HepG2 (cell line): ENCODE data around the gene WFDC5. TPM values are rescaled to one million over a fixed set of nuclear protein-coding genes. Genes with fewer than 3 reads are reported as not detected.

Experiments used
- ATAC-seq: fragments of 200-7000 bp; cut with Tn5 transposase; 3 replicates; pipeline ENCODE4 v1.9.1; 2020; ENCODE audit warnings: mild to moderate bottlenecking, moderate library complexity
- BruUV-seq: library from RNA; stranded (reverse); fragments of 400-500 nt; replicated peaks from 2 replicates; lab custom pipeline; 2021; lab: Mats Ljungman, UMichigan
- CTCF ChIA-PET: fragments of 300-600 bp; formaldehyde crosslinking; extraction: SDS; loops from one replicate; lab custom pipeline; 2021; ENCODE audit warnings: low total read pairs, inconsistent platforms, low intra/inter-chr PET ratio; lab: Yijun Ruan, JAX
- POLR2A ChIA-PET: fragments of 350-600 bp; sonication (Branson Sonifier 250); formaldehyde crosslinking; loops from one replicate; lab custom pipeline; 2020; ENCODE audit warnings: antibody characterized with exemption, inconsistent platforms; lab: Yijun Ruan, JAX
- DNase-seq: peaks from one replicate; pipeline ENCODE4 v3.0.0-alpha.2; 2015; ENCODE audit warnings: low spot score
- FAIRE-seq: peaks from 3 replicates; lab custom pipeline; 2011; peaks lifted over from hg19 to GRCh38; lab: Jason Lieb, UNC
- H2AFZ ChIP-seq: one replicate; pipeline ENCODE4 v1.6.1; 2011; ENCODE audit warnings: low read length, inconsistent platforms
- H3K27ac ChIP-seq: fragments of 300-600 bp; 3 replicates; pipeline ENCODE4 v1.8.0; 2011; ENCODE audit warnings: mixed run types, mild to moderate bottlenecking, mixed read lengths, low read length, inconsistent platforms; ENCODE audit not compliant: insufficient read depth; ENCODE audit errors: extremely low read length
- H3K27me3 ChIP-seq, 2 experiments: fragments of 200-600 bp in 1 of 2; 2 replicates in 1 of 2; 3 replicates in 1 of 2; pipeline versions ENCODE4 v1.6.0 to v1.8.0; 2011; ENCODE audit warnings: low read length in 2 of 2, mild to moderate bottlenecking in 2 of 2, moderate library complexity in 2 of 2, inconsistent platforms in 1 of 2; ENCODE audit not compliant: insufficient read depth in 2 of 2, control insufficient read depth in 1 of 2
- H3K36me3 ChIP-seq, 2 experiments: fragments of 200-600 bp in 1 of 2; replicated peaks in 1 of 2; 2 replicates in 1 of 2; 3 replicates in 1 of 2; pipeline versions ENCODE4 v1.5.1 to v1.8.0; 2011; ENCODE audit warnings: low read length in 2 of 2, inconsistent platforms in 1 of 2; ENCODE audit not compliant: insufficient read depth in 2 of 2, control insufficient read depth in 1 of 2
- H3K4me1 ChIP-seq: 2 replicates; pipeline ENCODE4 v1.5.1; 2012; ENCODE audit warnings: low read length, inconsistent platforms; ENCODE audit not compliant: insufficient read depth
- H3K4me2 ChIP-seq: 2 replicates; pipeline ENCODE4 v1.6.0; 2011; ENCODE audit warnings: low read depth, low read length, inconsistent platforms
- H3K4me3 ChIP-seq, 3 experiments: fragments of 200-600 bp in 1 of 3; sonication (generic), shearing (Covaris generic) in 1 of 3; replicated peaks in 1 of 3; 2 replicates each; pipeline ENCODE4 v1.5.1; 2011 to 2016; ENCODE audit warnings: low read length in 3 of 3, inconsistent platforms in 2 of 3, low read depth in 2 of 3, mild to moderate bottlenecking in 2 of 3, control low read depth in 1 of 3, mixed read lengths in 1 of 3; ENCODE audit not compliant: insufficient read depth in 1 of 3
- H3K79me2 ChIP-seq: one replicate; pipeline ENCODE4 v1.6.1; 2011; ENCODE audit warnings: low read length, inconsistent platforms; ENCODE audit not compliant: insufficient read depth
- H3K9ac ChIP-seq: 2 replicates; pipeline ENCODE4 v1.6.0; 2011; ENCODE audit warnings: mild to moderate bottlenecking, low read depth, low read length, inconsistent platforms; ENCODE audit not compliant: insufficient read depth
- H3K9me3 ChIP-seq: 2 replicates; pipeline ENCODE4 v1.5.1; 2012; ENCODE audit warnings: mild to moderate bottlenecking, low read length
- H4K20me1 ChIP-seq: 2 replicates; pipeline ENCODE4 v1.6.0; 2011; ENCODE audit warnings: inconsistent platforms, mild to moderate bottlenecking, low read length, moderate library complexity; ENCODE audit not compliant: insufficient read depth
- ATF6 ChIP-seq: sonication (generic); formaldehyde crosslinking; conservative IDR thresholded peaks from 2 replicates; pipeline ENCODE4 v1.4.0; 2020; ENCODE audit warnings: missing genetic modification reagents
- CERS6 ChIP-seq: sonication (generic); formaldehyde crosslinking; IDR thresholded peaks from 2 replicates; pipeline ENCODE4 v1.5.0; 2020; ENCODE audit warnings: missing genetic modification reagents
- GFI1 ChIP-seq: sonication (generic); formaldehyde crosslinking; IDR thresholded peaks from 2 replicates; pipeline ENCODE4 v1.5.0; 2020; ENCODE audit warnings: missing genetic modification reagents, mild to moderate bottlenecking, borderline replicate concordance
- HDAC1 ChIP-seq: sonication (generic); formaldehyde crosslinking; IDR thresholded peaks from 2 replicates; pipeline ENCODE4 v1.5.1; 2020; ENCODE audit warnings: mild to moderate bottlenecking, missing genetic modification reagents
- HIVEP1 ChIP-seq: sonication (generic); formaldehyde crosslinking; IDR thresholded peaks from 2 replicates; pipeline ENCODE4 v1.4.0; 2020; ENCODE audit warnings: mild to moderate bottlenecking, missing genetic modification reagents
- HOMEZ ChIP-seq: IDR thresholded peaks from 2 replicates; pipeline ENCODE4 v1.6.1; 2016; ENCODE audit warnings: low read depth
- JUN ChIP-seq: sonication (generic); formaldehyde crosslinking; IDR thresholded peaks from 2 replicates; pipeline ENCODE4 v1.4.0; 2020; ENCODE audit warnings: mild to moderate bottlenecking, missing genetic modification reagents
- KDM6A ChIP-seq: IDR thresholded peaks from 2 replicates; pipeline ENCODE4 v1.6.1; 2016; ENCODE audit warnings: low read depth
- MEIS1 ChIP-seq: sonication (generic); formaldehyde crosslinking; IDR thresholded peaks from 2 replicates; pipeline ENCODE4 v1.9.0; 2021; ENCODE audit warnings: mild to moderate bottlenecking, missing genetic modification reagents, moderate library complexity, borderline replicate concordance
- NCOR1 ChIP-seq: fragments of 200-600 bp; sonication (generic); IDR thresholded peaks from 2 replicates; pipeline ENCODE4 v1.7.0; 2017; ENCODE audit warnings: antibody characterized with exemption, low read length, borderline replicate concordance
- PATZ1 ChIP-seq: sonication (generic); formaldehyde crosslinking; IDR thresholded peaks from 2 replicates; pipeline ENCODE4 v1.4.0; 2020; ENCODE audit warnings: missing genetic modification reagents
- PHF8 ChIP-seq: sonication (generic); formaldehyde crosslinking; IDR thresholded peaks from 2 replicates; pipeline ENCODE4 v1.5.0; 2020; ENCODE audit warnings: missing genetic modification reagents
- POLR2AphosphoS5 ChIP-seq: IDR thresholded peaks from 2 replicates; pipeline ENCODE4 v1.6.1; 2012; ENCODE audit warnings: low read depth, low read length
- ZNF687 ChIP-seq: sonication (generic); formaldehyde crosslinking; IDR thresholded peaks from 2 replicates; pipeline ENCODE4 v1.5.1; 2020; ENCODE audit warnings: mild to moderate bottlenecking, missing genetic modification reagents, moderate library complexity
- ZNF883 ChIP-seq: sonication (generic); formaldehyde crosslinking; IDR thresholded peaks from 2 replicates; pipeline ENCODE4 v1.5.1; 2020; ENCODE audit warnings: mild to moderate bottlenecking, missing genetic modification reagents; ENCODE audit errors: not compliant biosample characterization
- WGBS: methylation state at CpG from one replicate; pipeline ENCODE4 v1.1.6; 2017; ENCODE audit warnings: low lambda C conversion rate; 5-methylcytosine and 5-hydroxymethylcytosine counted together
- in situ Hi-C: cut with HindIII; loops from 2 replicates; pipeline ENCODE4 v1.10.0; 2017; ENCODE audit warnings: low pct_unique_long_range_greater_than_20kb; ENCODE audit not compliant: extremely low pct_ligation_motif_present
- intact Hi-C: fragments of 100-400 bp; cut with micrococcal nuclease; formaldehyde crosslinking; loops from one replicate; pipeline ENCODE4 v1.10.0; 2022; ENCODE audit not compliant: unreplicated experiment
- polyA plus RNA-seq, 8 experiments: library from polyadenylated mRNA; depleted of rRNA in 3 of 8; stranded (reverse) in 7 of 8; unstranded in 1 of 8; fragments of >200 nt; fragmentation: Illumina TruSeq in 4 of 8; extraction: Trizol in 4 of 8; gene quantifications; 2 replicates each; pipeline versions ENCODE4 v1.2.1 to v1.2.3, GENCODE V29; 2011 to 2016; ENCODE audit warnings: low read depth in 4 of 8, missing spikeins in 1 of 8, mixed read lengths in 1 of 8; ENCODE audit not compliant: insufficient read depth in 1 of 8
- total RNA-seq, 5 experiments: library from RNA; depleted of rRNA; stranded (reverse); fragments of >200 nt; fragmentation: Illumina TruSeq; extraction: Trizol; gene quantifications; 2 replicates each; pipeline ENCODE4 v1.2.3, GENCODE V29; 2016; ENCODE audit warnings: low read depth in 1 of 5

The WFDC5 gene
- total and polyA plus RNA-seq, 2 of the 13 experiments (the other 11 are each of a cell fraction or from before 2014, with no cell fraction given) = not detected

- no peak for DNase-seq
- ATAC-seq = no peak
- in situ Hi-C loops = no loop called here
- H3K9ac ChIP-seq = no peak overlapping the region
- TF ChIP-seq POLR2AphosphoS5 (no peak), NCOR1 (no peak), ATF6 (CRISPR knock-in tag) (no peak), MEIS1 (CRISPR knock-in tag) (no peak), HDAC1 (CRISPR knock-in tag) (no peak), ZNF883 (CRISPR knock-in tag) (no peak), HIVEP1 (CRISPR knock-in tag) (no peak), CERS6 (no peak), HOMEZ (no peak), ZNF687 (CRISPR knock-in tag) (no peak), KDM6A (no peak), PATZ1 (no peak), GFI1 (CRISPR knock-in tag) (no peak), PHF8 (CRISPR knock-in tag) (no peak), JUN (CRISPR knock-in tag) (no peak)
- TF ChIP-seq, all 625 proteins: peak for 0
- Histone ChIP-seq H3K79me2 (no peaks in the 10 kb centered on the region), H3K4me3 (no peak overlapping the region), H3K27ac (no peak overlapping the region), H3K27me3 (no peaks in the 10 kb centered on the region), H3K9me3 (no peaks in the 10 kb centered on the region), H3K36me3 (peaks cover 11 to 29% of the 10 kb centered on the region in 2 experiments), H2AFZ (no peak overlapping the region), H3K4me2 (no peak overlapping the region), H3K4me1 (peaks cover 34% of the 10 kb centered on the region), H4K20me1 (no peaks in the 10 kb centered on the region)
- WGBS = 92% methylated on average over 3 of the region's 3 CpGs
- intact Hi-C loops = no loop called here
- ChIA-PET CTCF (no interaction called here), POLR2A (no interaction called here)
- no peak for FAIRE-seq
- no TSS peak for BruUV-seq
Measured at GRCh38 chr20:45073221-45073620, 41.8 kb downstream of the WFDC5 start.
